ENCODE results near the gene LDLRAD3.

GRCh38 chr11:36270701-36271100 lies 326.8 kb downstream of the LDLRAD3 start:
- TF ChIP-seq, protein P1, sequence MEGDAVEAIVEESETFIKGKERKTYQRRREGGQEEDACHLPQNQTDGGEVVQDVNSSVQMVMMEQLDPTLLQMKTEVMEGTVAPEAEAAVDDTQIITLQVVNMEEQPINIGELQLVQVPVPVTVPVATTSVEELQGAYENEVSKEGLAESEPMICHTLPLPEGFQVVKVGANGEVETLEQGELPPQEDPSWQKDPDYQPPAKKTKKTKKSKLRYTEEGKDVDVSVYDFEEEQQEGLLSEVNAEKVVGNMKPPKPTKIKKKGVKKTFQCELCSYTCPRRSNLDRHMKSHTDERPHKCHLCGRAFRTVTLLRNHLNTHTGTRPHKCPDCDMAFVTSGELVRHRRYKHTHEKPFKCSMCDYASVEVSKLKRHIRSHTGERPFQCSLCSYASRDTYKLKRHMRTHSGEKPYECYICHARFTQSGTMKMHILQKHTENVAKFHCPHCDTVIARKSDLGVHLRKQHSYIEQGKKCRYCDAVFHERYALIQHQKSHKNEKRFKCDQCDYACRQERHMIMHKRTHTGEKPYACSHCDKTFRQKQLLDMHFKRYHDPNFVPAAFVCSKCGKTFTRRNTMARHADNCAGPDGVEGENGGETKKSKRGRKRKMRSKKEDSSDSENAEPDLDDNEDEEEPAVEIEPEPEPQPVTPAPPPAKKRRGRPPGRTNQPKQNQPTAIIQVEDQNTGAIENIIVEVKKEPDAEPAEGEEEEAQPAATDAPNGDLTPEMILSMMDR (IDR thresholded peaks at IDR 0.05), result no peak
- TF ChIP-seq EZH2 (IDR thresholded peaks at IDR 0.05) (no peak), EZH2phosphoT487 (IDR thresholded peaks at IDR 0.05) (no peak)
